Sigmoid colon (tissue), 7 donors: ENCODE measurements around the gene AUTS2. TPM values are rescaled to one million over a fixed set of nuclear protein-coding genes. Genes with fewer than 3 reads are reported as not detected.
A peak's percentile ranks its signal among the peaks of the same experiment; 100 is the strongest.

ENCODE experiments used
- DNase-seq: peaks from one replicate; pipeline ENCODE4 v3.0.0-alpha.2; 2019
- H3K27ac ChIP-seq, 4 donors: fragments of 200-600 bp; sonication (generic); one replicate each; pipeline ENCODE4 v1.5.1; 2016 to 2019; ENCODE audit warnings: mild to moderate bottlenecking in 1 of 4
- H3K27me3 ChIP-seq, 3 donors: fragments of 200-600 bp; sonication (generic); one replicate each; pipeline ENCODE4 v1.5.1; 2019; ENCODE audit warnings: mild to moderate bottlenecking in 1 of 3
- H3K36me3 ChIP-seq, 4 donors: fragments of 200-600 bp; sonication (generic); one replicate each; pipeline ENCODE4 v1.5.1; 2016 to 2019
- H3K4me1 ChIP-seq, 4 donors: fragments of 200-600 bp; sonication (generic); one replicate each; pipeline ENCODE4 v1.5.1; 2017 to 2019
- H3K4me3 ChIP-seq, 4 donors: fragments of 200-600 bp; sonication (generic); one replicate each; pipeline ENCODE4 v1.5.1; 2017 to 2019; ENCODE audit warnings: mild to moderate bottlenecking in 2 of 4, moderate library complexity in 1 of 4
- H3K9me3 ChIP-seq, 4 donors: fragments of 200-600 bp in 3 of 4; sonication (generic) in 3 of 4; one replicate each; pipeline versions ENCODE4 v1.5.1 to v1.6.1; 2013 to 2019
- EP300 ChIP-seq, 4 donors: sonication (generic); formaldehyde crosslinking; IDR thresholded peaks; one replicate each; pipeline ENCODE4 v1.6.1; 2017; ENCODE audit warnings: antibody characterized with exemption in 4 of 4
- POLR2A ChIP-seq, 2 donors: fragments of 450-650 bp; IDR thresholded peaks; one replicate each; pipeline ENCODE4 v1.6.1; 2016; ENCODE audit warnings: antibody characterized with exemption in 2 of 2, mild to moderate bottlenecking in 2 of 2, moderate library complexity in 2 of 2
- POLR2AphosphoS5 ChIP-seq, 4 donors: sonication (generic); formaldehyde crosslinking; IDR thresholded peaks; one replicate each; pipeline ENCODE4 v1.6.1; 2017; ENCODE audit warnings: antibody characterized with exemption in 4 of 4
- WGBS, 2 donors: extraction: QIAGEN DNeasy Blood & Tissue Kit; methylation state at CpG; one replicate each; pipeline ENCODE4 v1.1.7; 2013; 5-methylcytosine and 5-hydroxymethylcytosine counted together
- intact Hi-C: fragments of 100-400 bp; cut with DNase I; formaldehyde crosslinking; loops from one replicate; pipeline ENCODE4 v1.15.1; 2023
- polyA plus RNA-seq, 3 donors: library from polyadenylated mRNA; stranded (reverse); fragments of 200-250 nt; gene quantifications; one replicate each; pipeline ENCODE4 v1.2.3, GENCODE V29; 2013
- total RNA-seq, 4 donors: library from RNA; depleted of rRNA; stranded (reverse); fragments of >200 nt; gene quantifications; one replicate each; pipeline ENCODE4 v1.1.0, GENCODE V29; 2016
- TF ChIP-seq, protein P1 (sequence below), 4 experiments: fragments of 450-650 bp in 3 of 4; fragments of 200-600 bp in 1 of 4; IDR thresholded peaks; one replicate each; pipeline ENCODE4 v1.5.1; 2016 to 2019; ENCODE audit warnings: antibody characterized with exemption in 4 of 4, mild to moderate bottlenecking in 3 of 4, moderate library complexity in 2 of 4
- donor health status: healthy with polysubstance abuse.
- donor health status: Bipolar disorder and iron deficiency.
- donor health status: healthy.

Gene AUTS2
- total and polyA plus RNA-seq, 7 donors = 3.6 to 55.7 (median 25.5) TPM

DNA sequence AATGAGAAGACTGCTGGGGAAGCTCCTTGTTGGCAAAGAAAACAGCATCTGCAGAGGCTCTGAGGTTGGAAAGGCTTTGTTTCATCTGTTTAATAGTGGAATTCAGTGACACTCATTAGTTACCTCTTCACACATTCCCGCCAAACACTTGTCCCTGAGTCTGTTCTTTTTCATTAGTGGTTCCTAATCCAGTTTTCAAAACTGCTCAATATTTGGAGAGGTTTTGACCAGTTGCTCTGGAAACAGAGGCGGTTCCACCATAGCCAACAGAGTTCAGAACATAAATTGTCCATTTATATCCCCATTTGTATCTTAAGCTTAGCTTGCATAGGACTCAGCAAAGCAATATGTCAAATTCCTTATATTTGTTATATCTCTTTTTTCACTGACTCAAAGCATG lies 754.6 kb downstream of the AUTS2 start:
- peak in 1 of 4 donors; percentile 48 for TF ChIP-seq POLR2AphosphoS5 (IDR thresholded peaks at IDR 0.05)
- TF ChIP-seq, protein P1, sequence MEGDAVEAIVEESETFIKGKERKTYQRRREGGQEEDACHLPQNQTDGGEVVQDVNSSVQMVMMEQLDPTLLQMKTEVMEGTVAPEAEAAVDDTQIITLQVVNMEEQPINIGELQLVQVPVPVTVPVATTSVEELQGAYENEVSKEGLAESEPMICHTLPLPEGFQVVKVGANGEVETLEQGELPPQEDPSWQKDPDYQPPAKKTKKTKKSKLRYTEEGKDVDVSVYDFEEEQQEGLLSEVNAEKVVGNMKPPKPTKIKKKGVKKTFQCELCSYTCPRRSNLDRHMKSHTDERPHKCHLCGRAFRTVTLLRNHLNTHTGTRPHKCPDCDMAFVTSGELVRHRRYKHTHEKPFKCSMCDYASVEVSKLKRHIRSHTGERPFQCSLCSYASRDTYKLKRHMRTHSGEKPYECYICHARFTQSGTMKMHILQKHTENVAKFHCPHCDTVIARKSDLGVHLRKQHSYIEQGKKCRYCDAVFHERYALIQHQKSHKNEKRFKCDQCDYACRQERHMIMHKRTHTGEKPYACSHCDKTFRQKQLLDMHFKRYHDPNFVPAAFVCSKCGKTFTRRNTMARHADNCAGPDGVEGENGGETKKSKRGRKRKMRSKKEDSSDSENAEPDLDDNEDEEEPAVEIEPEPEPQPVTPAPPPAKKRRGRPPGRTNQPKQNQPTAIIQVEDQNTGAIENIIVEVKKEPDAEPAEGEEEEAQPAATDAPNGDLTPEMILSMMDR (IDR thresholded peaks at IDR 0.05) = no peak
- Histone ChIP-seq H3K36me3 (no peaks in the 10 kb centered on the region), H3K4me1 (peaks cover 0 to 47% (median 43%) of the 10 kb centered on the region in 4 donors), H3K27me3 (no peaks in the 10 kb centered on the region), H3K27ac (no peak overlapping the region), H3K4me3 (no peak overlapping the region), H3K9me3 (no peaks in the 10 kb centered on the region)
- 79 to 80% methylated on average over 2 of the region's 2 CpGs for WGBS, 2 donors
- no peak for DNase-seq
- intact Hi-C loops = loop anchor here (10.0 kb wide), 1 partner anchor 342 kb away; no protein-coding TSS in a partner anchor

DNA sequence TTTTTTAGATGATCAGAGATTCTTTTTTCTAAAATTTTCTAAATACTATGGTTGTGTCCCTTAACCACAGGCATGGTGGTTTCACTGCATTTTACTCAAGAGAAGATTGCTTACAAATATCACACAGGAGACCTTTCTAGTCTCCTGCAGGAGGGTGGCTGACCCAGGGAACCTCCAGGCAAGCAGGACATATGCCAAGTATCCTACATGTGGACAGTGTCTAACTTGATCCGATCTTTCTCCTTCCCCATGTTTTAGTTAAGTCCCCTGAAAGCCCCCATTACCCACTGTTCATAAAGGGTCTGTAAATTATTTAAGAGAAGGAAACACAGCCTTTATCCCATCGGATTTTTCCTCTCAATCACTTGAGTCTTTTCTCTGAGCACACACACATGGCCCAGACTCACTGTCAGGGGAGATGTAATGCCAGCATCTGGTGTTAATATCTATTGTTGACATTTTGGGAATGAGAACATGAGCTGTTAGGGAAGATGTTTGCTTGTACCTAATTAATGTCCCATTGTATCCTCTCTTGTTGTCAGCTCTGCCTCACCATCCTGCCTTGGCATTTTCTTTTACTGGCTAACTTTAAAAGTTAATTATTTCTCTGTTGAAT lies 755.2 kb downstream of the AUTS2 start:
- Histone ChIP-seq H3K27me3 (no peaks in the 10 kb centered on the region), H3K36me3 (no peaks in the 10 kb centered on the region), H3K9me3 (no peaks in the 10 kb centered on the region), H3K4me1 (peaks cover 0 to 47% (median 43%) of the 10 kb centered on the region in 4 donors), H3K27ac (peak overlapping the region in 2 of 4 donors; percentile 1 to 29), H3K4me3 (no peak overlapping the region)
- TF ChIP-seq POLR2A (IDR thresholded peaks at IDR 0.05) = no peak
- no peak for TF ChIP-seq POLR2AphosphoS5 (IDR thresholded peaks at IDR 0.05)
- no peak for TF ChIP-seq EP300 (IDR thresholded peaks at IDR 0.05)
- TF ChIP-seq, protein P1 (IDR thresholded peaks at IDR 0.05) = no peak
- intact Hi-C loops = loop anchor here (10.0 kb wide), 1 partner anchor 341 kb away; no protein-coding TSS in a partner anchor
- no peak for DNase-seq
- 61 to 84% methylated on average over 2 of the region's 2 CpGs for whole genome bisulfite sequencing, 2 donors

DNA sequence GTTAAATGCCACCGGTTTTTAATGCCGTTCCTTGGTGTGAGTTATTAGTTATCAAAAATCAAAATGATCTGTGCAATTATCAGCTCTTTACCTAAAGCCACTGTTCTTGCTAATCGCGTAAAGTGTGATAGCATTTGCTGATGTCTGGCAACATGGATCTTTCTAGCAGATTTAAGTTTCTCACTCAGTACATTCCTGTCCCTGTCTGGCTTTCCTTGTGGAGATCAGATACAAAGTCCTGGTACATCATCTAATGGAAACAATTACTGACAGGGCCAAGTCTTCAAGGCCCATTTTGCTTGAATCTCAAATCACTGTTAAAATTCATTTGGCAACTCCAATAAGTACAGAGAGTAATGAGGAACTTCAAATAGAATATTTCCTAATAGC lies 755.7 kb downstream of the AUTS2 start:
- Histone ChIP-seq H3K9me3 (no peaks in the 10 kb centered on the region), H3K36me3 (no peaks in the 10 kb centered on the region), H3K4me1 (peaks cover 0 to 47% (median 43%) of the 10 kb centered on the region in 4 donors), H3K4me3 (no peak overlapping the region), H3K27me3 (no peaks in the 10 kb centered on the region), H3K27ac (peak overlapping the region in 2 of 4 donors; percentile 1 to 29)
- 87 to 88% methylated on average over 4 of the region's 4 CpGs for WGBS, 2 donors
- intact Hi-C loops = loop anchor here (10.0 kb wide), 1 partner anchor 341 kb away; no protein-coding TSS in a partner anchor
- no peak for TF ChIP-seq EP300 (IDR thresholded peaks at IDR 0.05)
- no peak for DNase-seq

DNA sequence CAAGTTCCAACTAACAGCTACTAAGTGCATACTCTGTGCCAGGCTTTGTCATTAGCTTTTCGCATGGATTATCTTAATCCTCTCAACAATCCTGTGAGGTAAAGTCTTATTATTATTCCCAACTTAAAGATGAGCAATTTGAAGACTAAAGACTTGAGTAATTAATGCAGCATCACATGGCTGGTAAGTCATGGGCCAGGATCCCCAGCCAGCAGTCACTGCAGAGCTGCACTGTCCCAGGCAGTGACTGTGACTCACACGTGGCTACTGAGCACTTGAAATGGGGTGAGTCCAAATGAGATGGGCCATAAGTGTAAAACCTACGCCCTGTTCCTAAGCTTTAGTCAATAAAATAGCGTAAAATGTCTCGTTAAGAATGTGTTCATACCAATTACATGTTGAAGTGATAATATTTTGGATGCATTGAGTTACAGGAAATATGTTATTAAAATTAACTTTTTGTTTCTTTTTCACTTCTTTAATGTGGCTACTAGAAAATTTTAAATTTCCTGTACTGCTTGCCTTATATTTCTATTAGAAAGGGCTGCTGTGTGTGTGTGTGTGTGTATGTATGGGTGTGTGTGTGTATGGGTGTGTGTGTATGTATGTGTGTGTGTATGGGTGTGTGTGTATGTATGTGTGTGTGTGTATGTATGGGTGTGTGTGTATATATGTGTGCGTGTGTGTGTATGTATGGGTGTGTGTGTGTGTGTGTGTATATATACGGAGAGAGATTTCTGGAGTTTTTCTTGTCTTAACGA lies 756.3 kb downstream of the AUTS2 start:
- Histone ChIP-seq H3K27ac (no peak overlapping the region), H3K36me3 (no peaks in the 10 kb centered on the region), H3K4me1 (peaks cover 0 to 47% (median 43%) of the 10 kb centered on the region in 4 donors), H3K27me3 (no peaks in the 10 kb centered on the region), H3K4me3 (no peak overlapping the region), H3K9me3 (no peaks in the 10 kb centered on the region)
- WGBS, 2 donors = 58 to 77% methylated on average over 8 of the region's 8 CpGs
- TF ChIP-seq EP300 (IDR thresholded peaks at IDR 0.05) (no peak), POLR2AphosphoS5 (IDR thresholded peaks at IDR 0.05) (no peak), POLR2A (IDR thresholded peaks at IDR 0.05) (no peak)
- TF ChIP-seq, protein P1 (IDR thresholded peaks at IDR 0.05) = no peak
- DNase-seq = no peak
- intact Hi-C loops = loop anchor here (10.0 kb wide), 1 partner anchor 340 kb away; no protein-coding TSS in a partner anchor
